Stomach (tissue), 9 donors: ENCODE data around the gene GLCE. TPM values are rescaled to one million over a fixed set of nuclear protein-coding genes. Genes with fewer than 3 reads are reported as not detected.

Experiments used
- DNase-seq, 2 donors: peaks; one replicate each; pipeline versions ENCODE4 v3.0.0 to v3.0.0-alpha.2; 2013 to 2019
- H3K27ac ChIP-seq, 5 donors: fragments of 200-600 bp in 4 of 5; sonication (generic) in 4 of 5; one replicate each; pipeline ENCODE4 v1.5.1; 2013 to 2019; ENCODE audit warnings: mild to moderate bottlenecking in 1 of 5, moderate library complexity in 1 of 5
- H3K27me3 ChIP-seq, 3 donors: fragments of 200-600 bp; sonication (generic); one replicate each; pipeline ENCODE4 v1.5.1; 2017 to 2019; ENCODE audit warnings: mixed run types in 1 of 3
- H3K36me3 ChIP-seq, 4 donors: fragments of 200-600 bp; sonication (generic); 1 replicate in 3 of 4; 2 replicates in 1 of 4; pipeline ENCODE4 v1.5.1; 2016 to 2019
- H3K4me1 ChIP-seq, 4 donors: fragments of 200-600 bp; sonication (generic); one replicate each; pipeline ENCODE4 v1.5.1; 2016 to 2019
- H3K4me3 ChIP-seq, 4 donors: fragments of 200-600 bp; sonication (generic) in 3 of 4; one replicate each; pipeline ENCODE4 v1.5.1; 2016 to 2019; ENCODE audit warnings: mild to moderate bottlenecking in 1 of 4
- H3K9me3 ChIP-seq, 4 donors: fragments of 200-600 bp; sonication (generic); one replicate each; pipeline ENCODE4 v1.5.1; 2016 to 2019
- EP300 ChIP-seq: sonication (generic); formaldehyde crosslinking; IDR thresholded peaks from one replicate; pipeline ENCODE4 v1.6.1; 2017; ENCODE audit warnings: antibody characterized with exemption
- POLR2A ChIP-seq, 4 donors: fragments of 450-650 bp; IDR thresholded peaks; one replicate each; pipeline ENCODE4 v1.6.1; 2016; ENCODE audit warnings: antibody characterized with exemption in 4 of 4, control low read depth in 2 of 4, mild to moderate bottlenecking in 1 of 4, moderate library complexity in 1 of 4
- POLR2AphosphoS5 ChIP-seq, 3 donors: sonication (generic); formaldehyde crosslinking; IDR thresholded peaks; one replicate each; pipeline ENCODE4 v1.6.1; 2016; ENCODE audit warnings: antibody characterized with exemption in 3 of 3
- WGBS, 5 donors: extraction: QIAGEN DNeasy Blood & Tissue Kit in 3 of 5; methylation state at CpG; one replicate each; pipeline versions ENCODE4 v1.1.5 to v1.1.7; 2013 to 2018; 5-methylcytosine and 5-hydroxymethylcytosine counted together
- intact Hi-C: fragments of 100-400 bp; cut with DNase I; formaldehyde crosslinking; loops from one replicate; pipeline ENCODE4 v1.15.1; 2023; ENCODE audit warnings: low total_unique reads
- polyA plus RNA-seq, 3 donors: library from polyadenylated mRNA; stranded (reverse); fragments of 200-250 nt; gene quantifications; one replicate each; pipeline ENCODE4 v1.2.3, GENCODE V29; 2013
- total RNA-seq, 5 donors: library from RNA; depleted of rRNA; stranded (reverse); fragments of >200 nt; gene quantifications; one replicate each; pipeline versions ENCODE4 v1.1.0 to v1.2.3, GENCODE V29; 2014 to 2016
- TF ChIP-seq, protein P1 (sequence below), 7 experiments: fragments of 450-650 bp in 4 of 7; fragments of 200-600 bp in 3 of 7; sonication (generic) in 3 of 7; IDR thresholded peaks; one replicate each; pipeline ENCODE4 v1.5.1; 2016 to 2019; ENCODE audit warnings: antibody characterized with exemption in 7 of 7, control low read depth in 2 of 7, mild to moderate bottlenecking in 1 of 7
- donor health status: healthy with polysubstance abuse.
- donor health status: Bipolar disorder and iron deficiency.
- donor health status: healthy.

Gene GLCE
- total and polyA plus RNA-seq, 8 donors, result 5.5 to 50.9 (median 22.1) TPM

DNA sequence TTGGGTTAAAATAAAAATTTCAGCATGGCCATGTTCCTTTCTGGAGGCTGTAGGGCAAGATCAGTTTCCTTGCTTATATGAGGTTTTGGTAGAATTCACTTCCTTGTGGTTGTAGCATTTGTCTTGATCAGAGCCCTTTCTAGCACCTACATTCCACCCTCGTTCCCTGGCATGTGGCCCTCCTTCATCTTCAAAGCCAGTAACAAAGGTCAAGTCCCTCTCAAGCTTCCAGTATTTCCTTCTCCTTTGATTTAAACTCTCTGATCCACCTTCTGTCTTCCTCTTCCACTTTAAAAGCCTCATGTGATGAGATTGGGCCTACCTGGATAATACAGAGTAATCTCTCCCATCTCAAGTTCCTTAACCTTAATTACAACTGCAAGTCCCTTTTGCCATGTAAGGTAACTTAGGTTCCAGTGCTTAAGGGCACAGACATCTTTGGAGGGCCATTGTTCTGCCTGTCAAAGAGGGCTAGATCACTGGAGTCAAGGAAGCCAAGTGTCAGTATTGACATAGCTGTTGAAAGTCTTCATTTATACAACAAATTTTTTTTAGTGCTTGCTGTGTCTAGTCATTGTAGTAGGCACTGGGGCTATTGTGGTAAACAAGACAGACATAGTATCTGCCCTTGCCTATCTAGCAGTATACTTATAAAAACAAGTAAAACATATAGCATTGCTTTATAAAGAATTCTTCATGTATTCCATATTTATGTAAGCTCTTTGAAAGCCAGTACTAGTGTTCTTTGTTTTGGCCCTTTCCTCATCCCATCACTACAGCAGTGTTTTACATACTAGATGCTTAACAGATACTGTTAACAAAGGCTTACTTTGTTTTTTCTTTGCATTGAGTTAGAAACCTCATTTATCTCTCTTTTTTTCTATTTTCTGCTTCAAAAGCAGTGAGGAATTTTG is 40.7 kb downstream of the GLCE start:
- TF ChIP-seq EP300 (no peak), POLR2AphosphoS5 (IDR thresholded peaks at IDR 0.05) (no peak), POLR2A (IDR thresholded peaks at IDR 0.05) (no peak)
- TF ChIP-seq, protein P1, sequence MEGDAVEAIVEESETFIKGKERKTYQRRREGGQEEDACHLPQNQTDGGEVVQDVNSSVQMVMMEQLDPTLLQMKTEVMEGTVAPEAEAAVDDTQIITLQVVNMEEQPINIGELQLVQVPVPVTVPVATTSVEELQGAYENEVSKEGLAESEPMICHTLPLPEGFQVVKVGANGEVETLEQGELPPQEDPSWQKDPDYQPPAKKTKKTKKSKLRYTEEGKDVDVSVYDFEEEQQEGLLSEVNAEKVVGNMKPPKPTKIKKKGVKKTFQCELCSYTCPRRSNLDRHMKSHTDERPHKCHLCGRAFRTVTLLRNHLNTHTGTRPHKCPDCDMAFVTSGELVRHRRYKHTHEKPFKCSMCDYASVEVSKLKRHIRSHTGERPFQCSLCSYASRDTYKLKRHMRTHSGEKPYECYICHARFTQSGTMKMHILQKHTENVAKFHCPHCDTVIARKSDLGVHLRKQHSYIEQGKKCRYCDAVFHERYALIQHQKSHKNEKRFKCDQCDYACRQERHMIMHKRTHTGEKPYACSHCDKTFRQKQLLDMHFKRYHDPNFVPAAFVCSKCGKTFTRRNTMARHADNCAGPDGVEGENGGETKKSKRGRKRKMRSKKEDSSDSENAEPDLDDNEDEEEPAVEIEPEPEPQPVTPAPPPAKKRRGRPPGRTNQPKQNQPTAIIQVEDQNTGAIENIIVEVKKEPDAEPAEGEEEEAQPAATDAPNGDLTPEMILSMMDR (IDR thresholded peaks at IDR 0.05), result no peak
- Histone ChIP-seq H3K4me1 (peaks cover 0 to 8% (median 4%) of the 10 kb centered on the region in 4 donors), H3K27ac (no peak overlapping the region), H3K4me3 (no peak overlapping the region), H3K36me3 (peaks cover 0 to 9% (median 8%) of the 10 kb centered on the region in 4 donors), H3K27me3 (no peaks in the 10 kb centered on the region), H3K9me3 (no peaks in the 10 kb centered on the region)
- 31 to 43% (median 36%) methylated on average over 1 of the region's 1 CpG for WGBS, 5 donors
- DNase-seq, result no peak
- intact Hi-C loops, result no loop called here

DNA sequence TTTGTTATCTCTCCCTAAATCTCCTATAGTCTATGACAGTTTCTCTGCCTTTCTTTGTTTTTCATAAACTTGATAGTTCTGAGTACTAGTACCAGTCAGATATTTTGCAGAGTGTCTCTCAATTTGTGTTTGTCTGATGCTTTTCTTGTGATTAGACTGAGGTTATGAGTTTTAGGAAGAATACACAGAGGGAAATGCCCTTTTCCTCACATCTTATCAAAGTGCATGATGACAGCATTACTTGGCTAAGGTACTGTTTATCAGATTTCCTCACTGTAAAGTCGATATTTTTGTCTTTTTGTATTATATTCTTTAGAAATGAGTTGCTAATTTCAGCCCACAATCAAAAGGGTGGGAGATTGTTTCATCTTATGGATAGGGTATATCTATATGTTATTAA is 45.6 kb downstream of the GLCE start:
- no peaks in the 10 kb centered on the region for H3K36me3 ChIP-seq
- H3K27me3 ChIP-seq, result no peaks in the 10 kb centered on the region
- intact Hi-C loops, result no loop called here
- no peak overlapping the region for H3K27ac ChIP-seq
- no peak for DNase-seq
- no peaks in the 10 kb centered on the region for H3K9me3 ChIP-seq
- no peak for TF ChIP-seq EP300
- TF ChIP-seq, protein P1 (IDR thresholded peaks at IDR 0.05), result no peak
- TF ChIP-seq POLR2AphosphoS5 (IDR thresholded peaks at IDR 0.05), result no peak
- no peak for TF ChIP-seq POLR2A (IDR thresholded peaks at IDR 0.05)
- no peak overlapping the region for H3K4me3 ChIP-seq
- 29 to 42% (median 38%) methylated on average over 1 of the region's 1 CpG for WGBS, 5 donors
- H3K4me1 ChIP-seq, result peaks cover 0 to 15% (median 4%) of the 10 kb centered on the region in 4 donors

DNA sequence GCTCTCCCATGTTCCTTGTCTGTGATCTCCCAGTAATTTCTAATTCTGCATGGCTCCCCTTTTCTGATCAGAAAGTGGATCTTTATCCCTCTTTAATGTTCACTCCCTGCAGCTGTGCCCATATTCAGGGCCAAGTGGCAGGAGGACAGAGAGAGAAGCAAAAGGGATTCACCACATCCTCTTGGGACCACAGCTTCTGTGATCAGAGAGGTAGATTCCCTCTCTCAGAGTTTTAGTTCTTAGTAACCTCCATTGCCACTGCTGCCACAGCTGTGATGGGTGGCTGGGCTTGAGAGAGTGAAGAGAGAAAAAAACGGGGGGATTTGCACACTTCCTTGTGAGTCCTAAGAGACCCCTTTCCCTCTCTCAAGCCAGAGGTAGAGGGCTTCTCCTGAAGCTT is 49.2 kb downstream of the GLCE start:
- intact Hi-C loops, result no loop called here
- Histone ChIP-seq H3K9me3 (no peaks in the 10 kb centered on the region), H3K36me3 (no peaks in the 10 kb centered on the region), H3K4me3 (no peak overlapping the region), H3K27me3 (no peaks in the 10 kb centered on the region), H3K27ac (peak overlapping the region in 2 of 5 donors; percentile 1 to 4), H3K4me1 (peaks cover 0 to 15% (median 4%) of the 10 kb centered on the region in 4 donors)
- no peak for DNase-seq
- TF ChIP-seq POLR2AphosphoS5 (IDR thresholded peaks at IDR 0.05) (no peak), EP300 (no peak), POLR2A (IDR thresholded peaks at IDR 0.05) (no peak)
- TF ChIP-seq, protein P1 (IDR thresholded peaks at IDR 0.05), result no peak
- 68 to 93% (median 84%) methylated on average over 1 of the region's 1 CpG for WGBS, 5 donors

DNA sequence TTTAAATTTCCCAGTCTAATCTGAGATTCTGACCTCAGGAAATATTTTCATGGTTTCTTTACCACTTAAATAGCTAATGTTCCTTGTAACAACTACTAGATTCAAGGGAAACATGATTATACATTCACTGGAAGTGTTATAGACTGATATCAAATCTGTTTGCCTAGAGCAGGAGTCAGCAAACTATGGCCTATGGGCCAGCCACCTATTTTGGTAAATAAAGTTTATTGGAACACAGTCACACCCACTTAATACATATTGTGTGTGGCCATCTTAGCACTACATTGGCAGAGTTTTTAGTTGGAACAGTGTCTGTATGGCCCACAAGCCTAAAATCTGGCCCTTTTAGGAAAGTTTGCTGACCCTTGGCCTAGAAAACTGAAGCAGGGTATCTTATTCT is 50.1 kb downstream of the GLCE start:
- TF ChIP-seq, protein P1 (IDR thresholded peaks at IDR 0.05), result no peak
- TF ChIP-seq POLR2AphosphoS5 (IDR thresholded peaks at IDR 0.05) (peak in 2 of 3 donors; percentile 10 to 62), POLR2A (IDR thresholded peaks at IDR 0.05) (no peak), EP300 (no peak)
- Histone ChIP-seq H3K9me3 (no peaks in the 10 kb centered on the region), H3K4me3 (no peak overlapping the region), H3K4me1 (peaks cover 0 to 15% (median 4%) of the 10 kb centered on the region in 4 donors), H3K36me3 (no peaks in the 10 kb centered on the region), H3K27me3 (no peaks in the 10 kb centered on the region), H3K27ac (peak overlapping the region in 2 of 5 donors; percentile 4 to 32)
- DNase-seq, result no peak
- intact Hi-C loops, result no loop called here
